GM18505 (cell line): Measurements from ENCODE around the gene ACBD7.

Source experiments
- ATAC-seq: cut with Tn5 transposase; IDR thresholded peaks from one replicate; pipeline ENCODE4 v1.9.1; 2021; ENCODE audit not compliant: unreplicated experiment
- POLR2A ChIP-seq: IDR thresholded peaks from 4 replicates; pipeline ENCODE4 v1.6.1; 2011; ENCODE audit warnings: borderline replicate concordance; ENCODE audit not compliant: insufficient read depth, insufficient read length; ENCODE audit errors: extremely low read depth

Gene ACBD7

GRCh38 chr10:15069230-15069629, 19.3 kb downstream of the ACBD7 start:
- ATAC-seq, result no peak
- no peak for TF ChIP-seq POLR2A

DNA sequence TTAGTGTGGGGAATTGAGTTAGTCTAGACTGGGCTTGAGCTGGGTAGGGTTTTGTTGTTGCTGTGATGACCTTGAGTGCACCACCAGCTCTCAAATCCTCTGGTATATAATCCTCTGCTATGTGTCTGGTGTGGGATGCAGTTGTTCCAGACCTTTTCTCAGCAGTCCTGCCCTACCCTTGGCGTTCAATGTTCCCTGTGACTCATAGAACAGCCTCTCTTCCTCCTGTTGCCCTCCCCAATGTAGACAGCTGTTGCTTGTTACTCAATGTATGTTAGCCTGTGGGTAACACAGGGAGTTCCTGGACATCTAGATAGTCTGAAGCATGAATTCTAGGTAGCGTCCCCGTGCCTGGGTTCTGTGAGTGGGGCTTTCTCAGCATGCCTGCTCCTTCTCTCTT, 19.8 kb downstream of the ACBD7 start:
- no peak for TF ChIP-seq POLR2A

GRCh38 chr10:15067154-15067553, 21.4 kb downstream of the ACBD7 start:
- no peak for ATAC-seq
- TF ChIP-seq POLR2A, result no peak

More for the DNA sequence above, 19.8 kb downstream of the ACBD7 start:
- ATAC-seq, result no peak

DNA sequence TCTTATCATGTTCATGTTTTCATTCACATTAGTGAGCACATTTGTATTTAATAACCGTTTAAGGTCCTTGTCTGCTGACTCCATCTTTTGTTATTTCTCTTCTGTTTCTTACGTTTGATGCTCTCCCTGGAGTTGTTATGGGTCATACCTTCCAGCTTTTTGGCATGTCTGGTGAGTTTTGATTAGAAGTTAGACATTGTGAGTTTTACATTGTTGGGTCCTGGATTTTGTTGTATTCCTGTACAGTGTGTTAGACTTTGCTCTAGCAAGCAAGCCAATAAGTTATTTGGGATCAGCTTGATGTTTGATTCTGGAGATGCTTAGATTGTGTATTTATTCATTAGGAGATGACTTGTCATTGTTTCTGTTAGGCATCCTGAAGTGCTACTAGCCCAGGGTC, 27.9 kb downstream of the ACBD7 start:
- ATAC-seq, result no peak

DNA sequence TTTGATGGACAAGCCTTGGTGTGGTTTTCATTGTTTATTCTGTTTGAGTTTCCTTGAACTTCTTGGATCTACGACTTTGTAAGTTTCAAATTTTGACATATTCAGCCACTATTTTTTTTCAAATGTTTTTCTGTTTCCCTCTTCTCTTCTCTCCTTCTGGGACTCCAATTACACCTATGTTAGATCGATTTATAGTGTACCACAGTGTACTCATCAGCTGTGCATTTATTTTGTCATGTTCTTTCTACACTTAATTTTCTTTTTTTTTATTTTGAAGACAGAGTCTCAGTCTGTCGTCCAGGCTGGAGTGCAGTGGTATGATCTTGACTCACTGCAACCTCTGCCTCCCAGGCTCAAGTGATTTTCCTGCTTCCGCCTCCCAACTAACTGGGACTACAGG, 28.7 kb downstream of the ACBD7 start:
- ATAC-seq, result no peak
- no peak for TF ChIP-seq POLR2A

More for the DNA sequence above, 27.9 kb downstream of the ACBD7 start:
- no peak for TF ChIP-seq POLR2A

GRCh38 chr10:15058689-15059088, 29.9 kb downstream of the ACBD7 start:
- TF ChIP-seq POLR2A, result no peak
- no peak for ATAC-seq

DNA sequence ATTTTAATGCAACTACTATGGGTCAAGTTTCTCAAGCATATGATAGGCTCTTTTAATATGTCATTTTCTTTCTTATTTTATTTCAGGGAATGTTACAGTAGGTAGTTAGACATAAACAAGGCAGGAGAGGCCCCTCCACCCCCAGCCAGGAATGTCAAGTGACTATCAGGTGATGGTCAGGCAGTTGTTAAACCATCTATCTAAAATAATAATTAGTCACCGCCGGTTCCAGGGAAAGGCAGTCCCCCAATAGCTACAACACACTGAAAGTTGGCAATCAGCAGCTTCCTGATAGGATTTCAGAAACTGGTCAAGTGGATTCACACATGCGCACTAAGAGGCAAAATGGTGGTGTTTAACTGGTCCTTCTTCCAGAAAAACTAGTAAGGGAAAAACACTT, 35.5 kb downstream of the ACBD7 start:
- ATAC-seq, result no peak

GRCh38 chr10:15052121-15052520, 36.5 kb downstream of the ACBD7 start:
- no peak for ATAC-seq
- no peak for TF ChIP-seq POLR2A

More for the DNA sequence above, 35.5 kb downstream of the ACBD7 start:
- no peak for TF ChIP-seq POLR2A

DNA sequence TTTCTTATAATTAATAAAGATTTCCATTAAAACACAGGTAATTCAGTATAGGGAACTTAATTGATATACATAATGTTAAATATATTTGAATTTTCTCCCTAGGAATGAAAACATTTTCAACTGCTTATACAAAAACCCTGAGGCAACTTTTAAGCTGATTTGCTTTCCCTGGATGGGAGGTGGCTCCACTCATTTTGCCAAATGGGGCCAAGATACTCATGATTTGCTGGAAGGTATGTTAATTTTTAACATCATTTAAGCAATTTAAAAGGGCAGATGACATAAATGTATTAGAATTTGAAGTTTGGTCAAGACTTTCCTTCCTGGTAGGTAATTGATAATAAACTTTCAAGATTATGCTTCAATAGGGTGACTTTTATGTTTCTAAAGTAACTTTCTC, 39.0 kb downstream of the ACBD7 start:
- TF ChIP-seq POLR2A, result no peak

DNA sequence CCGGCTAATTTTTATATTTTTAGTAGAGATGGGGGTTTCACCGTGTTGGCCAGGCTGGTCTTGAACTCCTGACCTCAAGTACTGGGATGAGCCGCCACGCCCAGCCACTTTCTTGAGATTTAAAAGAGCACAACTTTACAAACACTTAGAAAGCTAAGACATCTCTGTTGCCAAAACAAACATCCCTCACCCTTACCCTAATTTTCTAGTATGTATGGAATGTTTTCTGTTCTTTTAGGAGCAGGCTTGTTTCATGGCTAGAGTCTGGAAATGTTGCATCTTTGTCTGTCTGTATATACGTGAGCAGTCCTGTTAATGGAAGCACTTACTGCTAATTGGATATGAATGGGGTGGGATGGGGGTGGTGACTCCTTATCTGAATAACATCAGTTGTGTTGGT, 42.0 kb downstream of the ACBD7 start:
- TF ChIP-seq POLR2A, result no peak
- no peak for ATAC-seq

More for the DNA sequence above, 39.0 kb downstream of the ACBD7 start:
- no peak for ATAC-seq

DNA sequence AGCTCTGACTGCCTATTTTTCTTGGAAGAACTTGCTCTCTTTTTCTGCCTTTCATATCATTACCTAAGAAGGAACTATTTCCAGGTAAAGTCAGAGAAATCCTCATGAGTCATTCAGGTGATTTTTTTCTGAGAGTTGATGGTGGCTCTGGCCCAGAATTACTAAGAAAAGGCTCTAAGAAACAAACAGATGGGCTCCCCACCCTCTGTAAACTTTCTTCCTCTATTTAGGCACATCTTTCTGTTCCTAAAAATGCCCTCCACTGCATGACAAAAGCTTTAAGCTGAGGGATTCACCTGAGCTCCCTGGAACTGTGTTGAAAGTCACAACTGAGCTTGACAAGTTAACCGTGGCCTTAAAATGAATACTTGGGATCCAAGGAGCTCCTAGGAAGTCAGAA, 43.2 kb downstream of the ACBD7 start:
- no peak for ATAC-seq

DNA sequence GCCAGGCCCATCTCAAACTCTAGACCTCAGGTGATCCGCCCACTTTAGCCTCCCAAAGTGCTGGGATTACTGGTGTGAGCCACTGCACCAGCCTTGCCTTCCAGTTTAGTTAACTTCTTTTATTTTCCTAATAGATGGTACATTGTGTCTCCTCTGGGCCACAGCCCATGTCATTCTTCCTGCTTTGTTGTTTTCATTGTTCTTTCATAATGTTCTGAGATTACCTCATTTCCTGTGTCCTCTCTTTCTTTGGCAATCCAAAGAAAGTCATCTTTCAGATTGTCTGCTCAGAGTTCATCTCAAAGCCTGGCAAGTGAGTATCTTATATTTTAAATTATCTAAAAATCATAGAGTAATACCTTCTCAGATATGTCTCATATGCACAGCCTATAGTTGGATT, 44.9 kb downstream of the ACBD7 start, which contains the start of gene OLAH:
Gene OLAH, plus strand, starts transcription at position 270 of the 400 bp plus-strand sequence. CDS start 3,346 bp downstream, outside the sequence.
- TF ChIP-seq POLR2A, result no peak
- no peak for ATAC-seq

More for the DNA sequence above, 43.2 kb downstream of the ACBD7 start:
- no peak for TF ChIP-seq POLR2A

GRCh38 chr10:15038416-15038815, 50.2 kb downstream of the ACBD7 start:
- TF ChIP-seq POLR2A, result no peak
- ATAC-seq, result no peak

DNA sequence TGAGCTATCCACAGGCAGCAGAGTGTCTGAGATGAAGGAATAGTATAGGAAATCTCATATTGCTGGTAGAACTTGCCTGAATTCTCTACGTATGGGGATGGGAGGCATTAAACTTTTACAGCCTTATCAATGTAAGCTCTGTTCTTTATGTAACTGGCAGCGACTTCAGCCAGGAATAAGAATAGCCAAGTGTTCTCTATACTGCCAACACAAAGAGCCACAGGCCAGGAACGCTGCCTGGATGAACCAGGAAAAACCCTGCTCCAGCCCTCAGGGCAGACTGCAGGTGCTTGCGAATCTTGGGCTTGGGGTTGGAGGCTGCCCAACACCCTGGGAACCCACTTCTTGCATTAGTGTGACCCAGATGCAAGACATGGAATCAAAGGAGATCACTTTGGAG, 50.9 kb downstream of the ACBD7 start:
- no peak for ATAC-seq

DNA sequence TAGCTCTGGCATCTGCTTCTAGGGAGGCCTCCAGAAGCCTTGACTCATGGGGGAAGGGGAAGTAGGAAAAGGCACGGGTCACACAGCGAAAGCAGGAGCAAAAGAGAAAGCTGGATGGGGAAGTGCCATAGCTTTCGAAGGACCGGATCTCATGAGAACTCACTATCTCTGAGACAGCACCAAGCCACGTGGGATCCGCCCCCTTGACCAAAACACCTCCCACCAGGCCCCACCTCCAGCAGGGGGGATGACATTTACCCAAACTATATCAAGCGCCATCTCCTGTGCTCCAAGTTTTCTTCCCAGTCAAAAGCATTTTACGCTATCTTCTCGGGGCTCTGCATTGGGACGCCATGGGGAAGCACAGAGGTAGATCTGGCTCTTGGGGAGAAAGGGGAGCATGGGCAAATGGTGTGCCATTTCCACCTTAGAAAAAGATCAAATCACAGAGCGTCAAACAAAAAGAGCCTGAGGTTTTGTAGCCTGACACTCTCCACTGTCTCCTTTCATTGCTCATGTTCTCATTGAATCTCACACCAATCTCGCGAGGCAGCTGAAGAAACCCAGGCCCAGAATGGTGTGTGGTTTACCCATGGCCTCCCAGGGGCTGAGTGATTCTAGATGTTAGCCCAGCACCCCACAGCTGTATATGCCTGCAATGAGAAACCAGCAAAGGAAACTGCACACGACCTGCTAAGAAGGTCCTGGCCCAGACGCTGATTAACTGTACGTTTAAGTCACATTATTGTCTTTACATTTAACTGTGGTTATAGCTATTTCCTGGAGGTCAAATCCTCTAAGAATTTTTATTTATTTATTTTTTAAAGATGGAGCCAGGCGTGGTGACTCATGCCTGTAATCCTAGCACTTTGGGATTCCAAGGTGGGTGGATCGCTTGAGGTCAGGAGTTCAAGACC, 52.9 kb downstream of the ACBD7 start:
- TF ChIP-seq POLR2A, result no peak
- no peak for ATAC-seq

More for the DNA sequence above, 50.9 kb downstream of the ACBD7 start:
- no peak for TF ChIP-seq POLR2A

GRCh38 chr10:15027741-15028140, 60.8 kb downstream of the ACBD7 start:
- no peak for ATAC-seq
- TF ChIP-seq POLR2A, result no peak
